ENCODE data around the gene ISL2.

DNA sequence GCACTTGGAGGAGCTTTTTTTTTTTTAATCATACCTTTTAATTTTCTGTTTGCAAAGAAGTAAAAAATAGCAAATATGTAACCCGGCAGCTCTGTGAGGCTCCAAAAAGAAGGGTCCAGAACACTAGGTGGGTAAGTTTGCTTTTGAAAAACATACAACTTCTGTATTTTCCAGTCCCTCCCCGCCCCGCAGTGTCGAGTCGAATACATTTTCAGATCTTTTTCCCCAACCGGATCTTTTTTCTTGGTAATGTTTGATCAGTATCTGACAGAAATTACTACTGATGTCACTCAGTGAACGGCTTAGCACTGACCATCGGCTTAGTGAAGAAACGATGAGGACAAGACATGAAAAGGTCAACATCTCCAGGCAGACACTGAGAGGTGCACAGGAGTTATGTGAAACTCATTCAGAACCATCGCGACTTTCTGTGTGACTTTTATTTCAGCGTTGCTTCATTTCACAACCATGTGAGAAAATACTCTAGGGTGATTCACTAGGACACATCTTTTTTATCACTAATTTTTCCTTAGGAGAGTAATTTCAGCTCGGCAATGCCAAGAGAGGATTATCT is 11.0 kb downstream of the ISL2 start:
- TF ChIP-seq, protein P1, sequence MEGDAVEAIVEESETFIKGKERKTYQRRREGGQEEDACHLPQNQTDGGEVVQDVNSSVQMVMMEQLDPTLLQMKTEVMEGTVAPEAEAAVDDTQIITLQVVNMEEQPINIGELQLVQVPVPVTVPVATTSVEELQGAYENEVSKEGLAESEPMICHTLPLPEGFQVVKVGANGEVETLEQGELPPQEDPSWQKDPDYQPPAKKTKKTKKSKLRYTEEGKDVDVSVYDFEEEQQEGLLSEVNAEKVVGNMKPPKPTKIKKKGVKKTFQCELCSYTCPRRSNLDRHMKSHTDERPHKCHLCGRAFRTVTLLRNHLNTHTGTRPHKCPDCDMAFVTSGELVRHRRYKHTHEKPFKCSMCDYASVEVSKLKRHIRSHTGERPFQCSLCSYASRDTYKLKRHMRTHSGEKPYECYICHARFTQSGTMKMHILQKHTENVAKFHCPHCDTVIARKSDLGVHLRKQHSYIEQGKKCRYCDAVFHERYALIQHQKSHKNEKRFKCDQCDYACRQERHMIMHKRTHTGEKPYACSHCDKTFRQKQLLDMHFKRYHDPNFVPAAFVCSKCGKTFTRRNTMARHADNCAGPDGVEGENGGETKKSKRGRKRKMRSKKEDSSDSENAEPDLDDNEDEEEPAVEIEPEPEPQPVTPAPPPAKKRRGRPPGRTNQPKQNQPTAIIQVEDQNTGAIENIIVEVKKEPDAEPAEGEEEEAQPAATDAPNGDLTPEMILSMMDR (IDR thresholded peaks at IDR 0.05): no peak
- TF ChIP-seq ZFX (IDR thresholded peaks at IDR 0.05; ENCODE audit: borderline replicate concordance): no peak
